Measurements from ENCODE around the gene SCGN. TPM values are rescaled to one million over a fixed set of nuclear protein-coding genes. Genes with fewer than 3 reads are reported as not detected.

The SCGN gene
- total and polyA plus RNA-seq, 2 of the 4 experiments (the other 2 are of a cell fraction): not detected

DNA sequence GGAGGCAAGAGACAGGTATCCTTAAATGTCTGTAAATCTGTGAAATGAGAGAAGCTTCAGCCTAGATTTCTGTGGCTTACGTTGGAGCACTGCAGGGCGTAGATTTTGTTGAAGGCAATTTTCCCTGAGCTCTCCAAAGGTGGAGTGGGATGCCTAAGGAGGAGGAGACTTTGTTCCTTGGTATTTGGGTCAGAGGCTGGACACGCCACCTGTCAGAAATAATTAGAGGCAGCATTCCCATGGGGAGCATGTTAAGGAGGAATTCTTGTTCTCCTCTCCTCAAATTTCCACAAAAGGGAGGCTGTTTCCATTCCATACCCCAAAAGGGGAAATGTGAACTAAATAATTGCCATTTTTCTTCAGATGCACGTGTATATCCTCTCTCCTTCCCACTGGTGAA lies 11.1 kb upstream of the SCGN start:
- Histone ChIP-seq H3K4me2 (ENCODE audit: low read depth, low read length) (no peak overlapping the region), H3K4me1 (ENCODE audit: control insufficient read depth, insufficient read depth, low read length) (no peaks in the 10 kb centered on the region), H2AK5ac (ENCODE audit: low read depth, low read length) (no peak overlapping the region), H3K36me3 (ENCODE audit: control insufficient read depth, insufficient read depth, low read length) (no peaks in the 10 kb centered on the region), H4K8ac (ENCODE audit: low read depth in 2 of 2, low read length in 2 of 2) (no peak overlapping the region), H4K91ac (ENCODE audit: insufficient read depth, low read depth, low read length) (no peak overlapping the region), H2AK9ac (replicated peaks; ENCODE audit: low read depth, low read length, poor library complexity) (no peak overlapping the region), H3K27ac (ENCODE audit: insufficient read depth, low read length) (no peak overlapping the region), H3K9me1 (ENCODE audit: insufficient read depth, low read length) (no peaks in the 10 kb centered on the region), H3K14ac (replicated peaks; ENCODE audit: low read depth, low read length) (no peak overlapping the region), H3K56ac (ENCODE audit: extremely low read depth, insufficient read depth, low read length) (no peak overlapping the region), H3K18ac (ENCODE audit: low read depth, low read length) (no peak overlapping the region), H2AFZ (replicated peaks; ENCODE audit: low read length, poor library complexity) (no peak overlapping the region), H3K4me3 (ENCODE audit: insufficient read depth, low read depth, low read length) (no peak overlapping the region), H4K5ac (ENCODE audit: low read depth, low read length) (no peak overlapping the region), H2BK120ac (ENCODE audit: low read depth, low read length) (no peak overlapping the region), H2BK20ac (ENCODE audit: low read depth, low read length) (no peak overlapping the region), H3K27me3 (ENCODE audit: control insufficient read depth, insufficient read depth, low read length) (no peaks in the 10 kb centered on the region; the same call in 1 of the 2 replicates), H2BK5ac (ENCODE audit: low read depth, low read length, poor library complexity, severe bottlenecking) (no peak overlapping the region), H3K9me3 (ENCODE audit: control insufficient read depth, insufficient read depth, low read length) (no peaks in the 10 kb centered on the region), H3K79me1 (ENCODE audit: low read depth in 1 of 2, low read length in 2 of 2) (no peaks in the 10 kb centered on the region), H4K20me1 (ENCODE audit: insufficient read depth, low read length) (no peaks in the 10 kb centered on the region), H2BK15ac (ENCODE audit: low read depth, low read length) (no peak overlapping the region), H3K4ac (ENCODE audit: low read depth, low read length) (no peak overlapping the region), H3K9ac (ENCODE audit: low read depth, low read length) (no peak overlapping the region), H3K23ac (ENCODE audit: low read depth, low read length) (no peak overlapping the region)
- dilution Hi-C loops (cut with HindIII; ENCODE audit: low sequenced_read_pairs, unreplicated experiment): no loop called here
- TF ChIP-seq USF2 (IDR thresholded peaks at IDR 0.05; ENCODE audit: low read depth, low read length): no peak
- no peak for TF ChIP-seq RAD21 (IDR thresholded peaks at IDR 0.05; ENCODE audit: low read length)
- TF ChIP-seq NFE2L2 (IDR thresholded peaks at IDR 0.05; ENCODE audit: low read depth, low read length): no peak
- TF ChIP-seq MAFK (IDR thresholded peaks at IDR 0.05; ENCODE audit: low read depth, low read length): no peak
- no peak for TF ChIP-seq RCOR1 (IDR thresholded peaks at IDR 0.05; ENCODE audit: insufficient replicate concordance, low read length)
- TF ChIP-seq POLR2A (IDR thresholded peaks at IDR 0.05; ENCODE audit: low read depth, low read length): no peak
- no peak for TF ChIP-seq CHD1 (IDR thresholded peaks at IDR 0.05; ENCODE audit: low read depth, low read length)
- TF ChIP-seq MXI1 (IDR thresholded peaks at IDR 0.05; ENCODE audit: borderline replicate concordance, low read depth, low read length): no peak
- TF ChIP-seq MAZ (IDR thresholded peaks at IDR 0.05; ENCODE audit: borderline replicate concordance, low read depth, low read length): no peak
- no peak for TF ChIP-seq FOS (IDR thresholded peaks at IDR 0.05; ENCODE audit: low read depth, low read length)
- no peak for TF ChIP-seq SMC3 (IDR thresholded peaks at IDR 0.05; ENCODE audit: low read depth, low read length)
- TF ChIP-seq BHLHE40 (IDR thresholded peaks at IDR 0.05; ENCODE audit: low read depth, low read length): no peak
- no peak for TF ChIP-seq CEBPB (IDR thresholded peaks at IDR 0.05; ENCODE audit: low read depth, low read length)
- TF ChIP-seq, protein P1, sequence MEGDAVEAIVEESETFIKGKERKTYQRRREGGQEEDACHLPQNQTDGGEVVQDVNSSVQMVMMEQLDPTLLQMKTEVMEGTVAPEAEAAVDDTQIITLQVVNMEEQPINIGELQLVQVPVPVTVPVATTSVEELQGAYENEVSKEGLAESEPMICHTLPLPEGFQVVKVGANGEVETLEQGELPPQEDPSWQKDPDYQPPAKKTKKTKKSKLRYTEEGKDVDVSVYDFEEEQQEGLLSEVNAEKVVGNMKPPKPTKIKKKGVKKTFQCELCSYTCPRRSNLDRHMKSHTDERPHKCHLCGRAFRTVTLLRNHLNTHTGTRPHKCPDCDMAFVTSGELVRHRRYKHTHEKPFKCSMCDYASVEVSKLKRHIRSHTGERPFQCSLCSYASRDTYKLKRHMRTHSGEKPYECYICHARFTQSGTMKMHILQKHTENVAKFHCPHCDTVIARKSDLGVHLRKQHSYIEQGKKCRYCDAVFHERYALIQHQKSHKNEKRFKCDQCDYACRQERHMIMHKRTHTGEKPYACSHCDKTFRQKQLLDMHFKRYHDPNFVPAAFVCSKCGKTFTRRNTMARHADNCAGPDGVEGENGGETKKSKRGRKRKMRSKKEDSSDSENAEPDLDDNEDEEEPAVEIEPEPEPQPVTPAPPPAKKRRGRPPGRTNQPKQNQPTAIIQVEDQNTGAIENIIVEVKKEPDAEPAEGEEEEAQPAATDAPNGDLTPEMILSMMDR (conservative IDR thresholded peaks at IDR 0.05; ENCODE audit: low read depth, low read length): no peak
- no peak for TF ChIP-seq ELK1 (IDR thresholded peaks at IDR 0.05; ENCODE audit: borderline replicate concordance, low read depth, low read length)
- TF ChIP-seq RFX5 (IDR thresholded peaks at IDR 0.05; ENCODE audit: low read depth, low read length): no peak
- BruUV-seq (replicated peaks): no TSS peak
- intact Hi-C loops (cut with micrococcal nuclease): no loop called here
- DNase-seq (no peak), ATAC-seq (ENCODE audit: low read depth) (no peak)
- POLR2A ChIA-PET (ENCODE audit: unreplicated experiment): no interaction called here
- CTCF ChIA-PET: no interaction called here
- in situ Hi-C loops (cut with MboI; ENCODE audit: low sequenced_read_pairs): no loop called here
- no CpG with 5 or more reads among the region's 4 CpGs for WGBS, 2 experiments (ENCODE audit: extremely low coverage in 2 of 2, insufficient read length in 1 of 2)
